Neutrophil (primary cell): ENCODE results near the gene MAB21L1.

Experiments
- H3K27ac ChIP-seq: fragments of 200-600 bp; sonication (generic); 2 replicates; pipeline ENCODE4 v1.5.1; 2016; ENCODE audit warnings: mild to moderate bottlenecking, moderate library complexity
- H3K27me3 ChIP-seq: fragments of 200-600 bp; sonication (generic); 2 replicates; pipeline ENCODE4 v1.6.0; 2016; ENCODE audit warnings: mild to moderate bottlenecking
- H3K36me3 ChIP-seq: fragments of 200-600 bp; sonication (generic); 2 replicates; pipeline ENCODE4 v1.5.1; 2017
- H3K4me1 ChIP-seq, 2 experiments: fragments of 200-600 bp in 1 of 2; sonication (generic) in 1 of 2; 1 replicate in 1 of 2; 2 replicates in 1 of 2; pipeline versions ENCODE4 v1.5.1 to v1.6.1; 2013 to 2016; ENCODE audit warnings: low read depth in 1 of 2, low read length in 1 of 2, mild to moderate bottlenecking in 1 of 2, moderate library complexity in 1 of 2; ENCODE audit not compliant: control insufficient read depth in 1 of 2, insufficient read depth in 1 of 2
- H3K4me3 ChIP-seq, 2 experiments: fragments of 200-600 bp in 1 of 2; sonication (generic) in 1 of 2; 1 replicate in 1 of 2; 2 replicates in 1 of 2; pipeline ENCODE4 v1.5.1; 2013 to 2016; ENCODE audit warnings: low read depth in 1 of 2, low read length in 1 of 2, mild to moderate bottlenecking in 1 of 2, moderate library complexity in 1 of 2
- H3K9me3 ChIP-seq: fragments of 200-600 bp; sonication (generic); 2 replicates; pipeline ENCODE4 v1.5.1; 2016
- TF ChIP-seq, protein P1 (sequence below): fragments of 200-600 bp; sonication (generic); IDR thresholded peaks from 2 replicates; pipeline ENCODE4 v1.5.1; 2016; ENCODE audit warnings: antibody characterized with exemption

Gene MAB21L1

GRCh38 chr13:35470671-35471661 is 5.5 kb downstream of the MAB21L1 start:
- no peak overlapping the region for H3K4me3 ChIP-seq
- H3K27me3 ChIP-seq, result peaks cover 87% of the 10 kb centered on the region

GRCh38 chr13:35469806-35470525 is 6.5 kb downstream of the MAB21L1 start:
- H3K36me3 ChIP-seq, result no peaks in the 10 kb centered on the region
- no peak overlapping the region for H3K27ac ChIP-seq
- peaks cover 77% of the 10 kb centered on the region for H3K27me3 ChIP-seq
- TF ChIP-seq, protein P1, sequence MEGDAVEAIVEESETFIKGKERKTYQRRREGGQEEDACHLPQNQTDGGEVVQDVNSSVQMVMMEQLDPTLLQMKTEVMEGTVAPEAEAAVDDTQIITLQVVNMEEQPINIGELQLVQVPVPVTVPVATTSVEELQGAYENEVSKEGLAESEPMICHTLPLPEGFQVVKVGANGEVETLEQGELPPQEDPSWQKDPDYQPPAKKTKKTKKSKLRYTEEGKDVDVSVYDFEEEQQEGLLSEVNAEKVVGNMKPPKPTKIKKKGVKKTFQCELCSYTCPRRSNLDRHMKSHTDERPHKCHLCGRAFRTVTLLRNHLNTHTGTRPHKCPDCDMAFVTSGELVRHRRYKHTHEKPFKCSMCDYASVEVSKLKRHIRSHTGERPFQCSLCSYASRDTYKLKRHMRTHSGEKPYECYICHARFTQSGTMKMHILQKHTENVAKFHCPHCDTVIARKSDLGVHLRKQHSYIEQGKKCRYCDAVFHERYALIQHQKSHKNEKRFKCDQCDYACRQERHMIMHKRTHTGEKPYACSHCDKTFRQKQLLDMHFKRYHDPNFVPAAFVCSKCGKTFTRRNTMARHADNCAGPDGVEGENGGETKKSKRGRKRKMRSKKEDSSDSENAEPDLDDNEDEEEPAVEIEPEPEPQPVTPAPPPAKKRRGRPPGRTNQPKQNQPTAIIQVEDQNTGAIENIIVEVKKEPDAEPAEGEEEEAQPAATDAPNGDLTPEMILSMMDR, result no peak
- no peaks in the 10 kb centered on the region for H3K9me3 ChIP-seq
- H3K4me1 ChIP-seq, result no peaks in the 10 kb centered on the region
- H3K4me3 ChIP-seq, result no peak overlapping the region

More at GRCh38 chr13:35470671-35471661, 5.5 kb downstream of the MAB21L1 start:
- TF ChIP-seq, protein P1, result no peak
- Histone ChIP-seq H3K9me3 (no peaks in the 10 kb centered on the region), H3K4me1 (peaks cover 6% of the 10 kb centered on the region in 2 experiments), H3K27ac (no peak overlapping the region), H3K36me3 (no peaks in the 10 kb centered on the region)

- TF ChIP-seq, protein P1, result no peak
- Histone ChIP-seq H3K27ac (no peak overlapping the region), H3K4me3 (no peak overlapping the region), H3K9me3 (no peaks in the 10 kb centered on the region), H3K27me3 (peaks cover 60% of the 10 kb centered on the region), H3K4me1 (no peaks in the 10 kb centered on the region), H3K36me3 (no peaks in the 10 kb centered on the region)
These were observed 8.3 kb downstream of the MAB21L1 start for GRCh38 chr13:35468195-35468594.

GRCh38 chr13:35465371-35465770 is 11.1 kb downstream of the MAB21L1 start:
- no peaks in the 10 kb centered on the region for H3K36me3 ChIP-seq
- H3K27ac ChIP-seq, result no peak overlapping the region
- TF ChIP-seq, protein P1, result no peak
- H3K4me1 ChIP-seq, result no peaks in the 10 kb centered on the region
- no peaks in the 10 kb centered on the region for H3K9me3 ChIP-seq
- H3K27me3 ChIP-seq, result peaks cover 31% of the 10 kb centered on the region
- no peak overlapping the region for H3K4me3 ChIP-seq

- Histone ChIP-seq H3K4me1 (no peaks in the 10 kb centered on the region), H3K27me3 (no peaks in the 10 kb centered on the region), H3K9me3 (no peaks in the 10 kb centered on the region), H3K4me3 (no peak overlapping the region), H3K36me3 (no peaks in the 10 kb centered on the region), H3K27ac (no peak overlapping the region)
- TF ChIP-seq, protein P1, result no peak
These were observed 16.4 kb downstream of the MAB21L1 start for GRCh38 chr13:35460061-35460460.
